ENCODE measurements around the gene MAP3K15. TPM values are rescaled to one million over a fixed set of nuclear protein-coding genes. Genes with fewer than 3 reads are reported as not detected.
"Not testable (repeated sequence)": the region's sequence is repeated elsewhere in the genome, so short reads cannot be mapped to it uniquely, and the experiment has no call there.

The MAP3K15 gene
- total RNA-seq, 1 donor from 2014 or later, result 1.4 TPM

DNA sequence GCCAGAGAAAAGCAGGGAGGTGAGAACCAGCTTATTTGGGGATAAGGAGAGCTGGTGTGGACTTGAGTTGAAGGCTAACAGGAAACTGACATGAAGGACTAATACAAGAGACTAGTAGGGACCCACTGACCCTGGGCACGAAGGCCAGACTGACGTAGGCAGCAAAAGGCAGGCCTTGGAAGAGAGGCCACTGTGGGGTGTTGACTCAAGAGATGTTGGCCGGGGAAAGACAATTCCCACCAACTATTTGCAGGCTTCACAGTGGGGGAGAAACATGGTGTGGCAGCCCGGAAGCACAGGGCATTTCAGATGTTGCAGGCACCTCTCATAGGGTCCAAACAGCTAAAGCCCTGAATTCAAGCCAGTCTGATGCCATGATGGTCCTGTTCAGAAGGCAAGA is 24.4 kb upstream of the MAP3K15 start:
- DNase-seq, result no peak

DNA sequence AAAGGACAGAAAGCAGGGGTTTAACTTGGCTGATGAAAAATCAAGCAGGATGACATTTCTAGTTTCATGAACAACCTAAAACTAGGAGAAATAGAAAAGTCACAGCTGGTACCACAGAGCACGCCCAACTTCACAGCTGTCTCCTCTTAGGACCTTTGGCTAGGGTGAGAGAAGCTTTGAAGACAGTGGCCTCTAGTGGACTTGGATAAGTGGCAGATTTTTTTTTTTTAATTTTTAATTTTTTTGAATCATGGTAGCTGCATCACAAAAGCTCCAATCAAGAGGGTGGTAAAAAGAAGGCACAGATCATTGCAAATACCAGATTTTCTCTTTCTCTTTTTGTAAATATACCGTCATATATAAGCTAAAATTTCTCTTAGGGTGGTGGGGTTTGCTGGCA is 20.2 kb upstream of the MAP3K15 start:
- DNase-seq, result no peak

DNA sequence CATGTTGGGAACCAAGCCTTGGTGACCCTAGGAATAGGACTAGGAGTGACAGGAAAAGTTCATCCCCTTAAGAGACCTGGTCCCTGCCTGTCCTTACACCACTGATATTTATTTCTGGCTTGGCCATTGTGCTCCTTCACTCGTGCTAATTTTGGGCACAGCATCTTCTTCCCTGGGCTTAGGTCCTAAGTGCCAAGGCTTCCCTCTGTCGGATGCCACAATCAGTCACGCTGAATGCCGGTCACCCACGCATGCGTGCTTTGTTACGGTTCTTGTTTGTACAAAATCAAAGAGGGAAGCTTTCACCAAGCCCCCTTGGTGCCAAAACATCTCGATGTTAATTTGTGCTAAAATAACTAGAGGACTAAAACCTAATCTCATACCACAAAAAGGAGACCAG is 17.4 kb upstream of the MAP3K15 start:
- DNase-seq, result no peak

DNA sequence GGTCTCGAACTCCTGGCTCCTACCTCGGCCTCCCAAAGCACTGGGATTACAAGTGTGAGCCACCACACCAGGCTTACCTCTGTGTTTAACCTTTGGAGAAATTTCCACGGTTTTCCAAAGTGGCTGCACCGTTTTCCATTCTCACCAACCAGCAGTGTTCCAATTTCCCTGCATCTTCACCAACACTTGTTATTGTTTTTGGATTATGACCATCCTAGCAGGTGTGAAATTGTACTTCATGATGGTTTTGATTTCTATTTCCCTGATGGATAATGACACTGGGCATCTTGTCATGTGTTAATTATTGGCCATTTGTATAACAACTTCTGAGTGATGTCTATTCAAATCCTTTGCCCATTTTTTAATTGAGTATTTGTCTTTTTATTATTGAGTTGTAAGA is 2.7 kb upstream of the MAP3K15 start:
- DNase-seq, result no peak

DNA sequence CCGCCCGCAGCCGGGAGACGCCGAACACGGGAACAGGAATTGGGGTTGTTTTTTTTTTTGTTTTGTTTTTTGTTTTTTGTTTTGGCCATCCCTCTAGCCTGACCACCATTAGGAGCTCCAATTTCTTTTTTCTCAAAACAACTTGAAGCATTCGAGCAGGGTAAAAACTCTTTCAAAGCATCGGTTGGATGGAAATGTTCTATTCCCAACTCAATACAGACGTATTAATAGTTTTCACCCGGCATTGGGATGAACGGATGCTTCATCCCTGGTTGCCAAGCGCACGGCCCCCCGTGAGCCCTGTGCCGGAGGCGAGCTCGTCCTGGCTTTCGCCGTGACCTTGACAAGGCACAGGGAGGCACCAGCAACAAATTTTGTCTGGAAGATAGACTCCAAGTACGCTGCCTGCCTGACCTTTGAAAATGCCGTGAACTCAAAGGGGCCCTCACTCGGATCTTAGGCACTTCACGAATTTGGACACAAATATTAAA is 352 bp upstream of the MAP3K15 start:
- DNase-seq, result no peak

DNA sequence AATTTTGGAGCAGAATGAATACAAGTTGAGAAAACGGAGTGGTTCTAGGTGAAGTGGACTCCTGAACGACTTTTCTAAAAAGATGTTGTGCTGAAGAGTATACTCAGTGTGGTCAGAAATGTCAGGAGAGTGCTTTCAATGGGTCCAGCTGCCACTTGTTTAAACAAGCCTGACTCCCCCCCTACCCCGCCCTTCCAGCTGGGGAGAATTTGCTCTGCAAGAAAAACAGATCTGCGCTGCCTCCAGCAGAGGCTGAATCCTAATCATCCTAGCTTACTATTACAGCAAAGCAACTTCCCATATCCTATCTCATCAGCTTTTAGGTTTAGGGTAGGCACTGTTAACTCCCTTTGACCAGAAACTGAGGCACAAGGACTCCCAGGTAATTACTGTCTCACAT is 1.9 kb downstream of the MAP3K15 start:
- no peak for DNase-seq

DNA sequence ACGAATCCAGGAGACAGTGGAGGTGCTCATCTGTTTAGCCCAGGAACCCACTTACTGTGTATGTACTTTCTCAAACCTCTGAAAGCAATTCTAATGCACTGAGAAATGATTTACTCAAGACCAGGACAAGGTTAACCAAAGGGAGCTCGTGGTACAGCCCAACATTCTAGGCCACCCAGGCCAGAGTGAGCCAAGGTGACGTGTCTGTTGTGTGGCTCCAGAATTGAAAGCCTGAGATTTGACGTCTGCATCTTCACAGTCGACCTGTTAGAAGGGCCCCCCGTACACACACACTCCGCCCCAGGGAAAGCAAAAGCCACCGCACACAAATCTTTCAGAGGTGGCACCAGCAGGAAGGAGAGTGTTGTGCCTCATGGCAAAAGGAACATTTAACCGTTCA is 2.3 kb downstream of the MAP3K15 start:
- DNase-seq, result no peak

DNA sequence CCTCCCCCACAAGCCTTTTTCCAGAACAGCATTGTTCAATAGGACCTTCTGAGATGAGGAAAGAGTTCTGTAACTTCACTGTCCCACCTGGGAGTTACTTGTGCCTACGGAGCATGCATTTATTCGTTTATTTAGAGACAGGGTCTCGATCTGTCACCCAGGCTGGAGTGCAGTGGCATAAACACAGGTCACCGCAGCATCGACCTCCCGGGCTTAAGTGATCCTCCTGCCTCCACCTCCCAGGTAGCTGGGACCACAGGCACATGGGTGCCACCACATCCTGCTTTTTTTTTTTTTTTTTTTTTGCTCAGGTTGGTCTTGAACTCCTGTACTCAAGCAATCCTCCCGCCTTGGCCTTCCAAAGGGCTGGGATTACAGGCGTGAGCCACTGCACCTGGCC is 2.9 kb downstream of the MAP3K15 start:
- DNase-seq, result no peak

DNA sequence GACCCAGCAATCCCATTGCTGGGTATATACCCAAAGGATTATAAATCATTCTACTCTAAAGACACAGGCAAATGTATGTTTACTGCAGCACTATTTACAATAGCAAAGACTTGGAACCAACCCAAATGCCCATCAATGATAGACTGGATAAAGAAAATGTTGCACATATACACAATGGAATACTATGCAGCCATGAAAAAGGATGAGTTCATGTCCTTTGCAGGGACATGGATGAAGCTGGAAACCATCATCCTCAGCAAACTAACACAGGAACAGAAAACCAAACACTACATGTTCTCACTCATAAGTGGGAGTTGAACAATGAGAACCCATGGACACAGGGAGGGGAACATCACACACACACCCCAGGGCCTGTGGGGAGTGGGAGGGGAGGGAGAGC is 3.5 kb downstream of the MAP3K15 start:
- DNase-seq, result not testable (repeated sequence)

DNA sequence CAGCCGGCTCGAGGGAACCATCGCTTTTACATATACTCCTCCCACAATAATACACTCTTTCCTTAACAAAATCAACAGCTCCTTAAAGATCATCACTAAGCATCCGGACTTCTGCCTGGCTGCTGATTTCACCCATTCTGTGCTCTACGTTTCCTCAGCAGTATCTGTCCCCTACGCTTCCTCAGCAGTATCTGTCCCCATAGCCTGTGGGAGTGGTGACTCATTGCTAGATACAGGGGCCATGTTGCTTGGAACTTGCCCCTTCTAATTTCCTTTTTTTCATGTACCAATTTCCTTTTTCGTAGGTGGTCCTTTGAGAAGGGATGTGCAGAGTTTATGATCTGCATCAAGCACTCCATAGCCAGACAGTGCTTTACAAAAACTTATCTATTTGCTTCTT is 18.6 kb downstream of the MAP3K15 start:
- DNase-seq, result no peak

DNA sequence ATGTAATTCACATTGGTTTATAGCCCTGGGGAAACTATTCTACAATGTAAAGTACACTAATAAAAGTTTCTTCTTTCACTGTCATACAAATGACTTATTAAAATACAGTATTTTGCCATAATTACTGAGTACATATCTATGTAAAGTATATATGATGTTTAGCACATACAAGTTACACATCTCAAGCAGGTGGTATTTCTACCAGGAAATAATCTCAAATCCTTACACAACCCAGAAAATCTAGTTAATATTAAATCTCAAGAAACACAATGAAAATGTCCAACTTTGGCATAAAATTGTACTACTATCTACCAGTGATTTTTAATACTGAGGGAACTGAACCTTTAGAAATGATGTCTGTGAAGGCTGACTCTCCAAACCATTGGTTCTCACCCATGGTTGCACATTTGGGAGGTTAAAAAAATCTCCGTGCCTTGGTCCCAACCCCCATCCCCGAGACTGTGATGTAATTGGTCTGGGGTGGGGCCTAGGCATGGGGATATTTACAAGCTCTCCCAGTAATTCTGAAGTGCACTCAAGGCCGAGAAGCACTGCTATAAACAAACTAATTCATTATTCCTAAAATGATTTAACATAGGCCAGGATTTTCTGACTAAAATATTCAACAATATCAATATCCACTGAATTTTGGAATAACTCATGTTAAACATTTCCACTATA is 27.6 kb downstream of the MAP3K15 start:
- no peak for DNase-seq

DNA sequence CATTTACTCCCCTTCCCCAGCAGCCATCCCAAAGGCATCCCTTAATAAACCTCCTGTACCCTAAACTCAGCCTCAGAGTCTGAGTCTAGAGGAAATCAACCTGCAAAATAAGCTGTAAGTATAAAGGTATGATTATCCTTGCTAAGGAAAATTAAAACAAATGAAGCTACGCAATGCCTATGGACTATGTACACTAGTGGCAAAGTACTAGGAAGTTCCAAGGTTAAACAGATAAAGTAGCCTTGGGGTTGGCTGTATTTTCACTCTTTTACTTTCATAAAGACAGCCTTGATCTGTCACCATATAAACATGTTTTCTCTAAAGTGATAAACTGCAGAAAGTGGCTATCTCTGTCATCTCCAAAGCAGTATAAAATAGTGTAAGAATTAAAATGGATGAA is 35.9 kb downstream of the MAP3K15 start:
- DNase-seq, result no peak

DNA sequence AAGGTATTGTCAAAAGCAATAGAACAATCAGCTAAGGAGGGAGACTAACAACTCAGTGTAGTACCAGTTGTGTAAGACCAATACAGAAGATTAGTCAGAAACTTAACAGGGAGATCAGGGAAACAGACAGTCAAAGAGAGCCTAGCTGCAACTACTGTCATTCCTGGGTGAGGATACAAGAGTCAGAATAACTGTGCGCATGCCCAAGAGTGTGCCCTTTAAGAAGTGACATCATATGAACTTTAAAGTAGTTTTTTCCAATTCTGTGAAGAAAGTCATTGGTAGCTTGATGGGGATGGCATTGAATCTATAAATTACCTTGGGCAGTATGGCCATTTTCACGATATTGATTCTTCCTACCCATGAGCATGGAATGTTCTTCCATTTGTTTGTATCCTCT is 46.9 kb downstream of the MAP3K15 start:
- not testable (repeated sequence) for DNase-seq

DNA sequence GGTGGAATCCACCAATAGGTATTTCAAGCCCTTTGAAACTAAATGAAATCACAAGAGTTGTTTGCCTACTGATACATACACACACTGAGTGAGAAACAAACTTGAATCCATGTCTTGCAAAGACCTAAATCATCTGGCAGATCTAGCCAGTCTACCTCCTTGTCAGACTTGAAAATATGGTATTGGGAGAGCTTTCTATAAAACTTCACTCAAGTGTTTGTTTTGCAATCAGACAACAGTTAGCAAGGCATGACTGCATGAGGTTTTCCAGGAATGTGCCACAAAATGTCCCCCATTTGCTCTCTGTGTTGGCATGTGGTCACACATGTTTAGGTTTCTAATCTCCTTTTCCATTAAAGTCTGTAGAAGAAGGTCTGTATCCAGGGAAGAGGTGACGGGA is 52.4 kb downstream of the MAP3K15 start:
- DNase-seq, result no peak

DNA sequence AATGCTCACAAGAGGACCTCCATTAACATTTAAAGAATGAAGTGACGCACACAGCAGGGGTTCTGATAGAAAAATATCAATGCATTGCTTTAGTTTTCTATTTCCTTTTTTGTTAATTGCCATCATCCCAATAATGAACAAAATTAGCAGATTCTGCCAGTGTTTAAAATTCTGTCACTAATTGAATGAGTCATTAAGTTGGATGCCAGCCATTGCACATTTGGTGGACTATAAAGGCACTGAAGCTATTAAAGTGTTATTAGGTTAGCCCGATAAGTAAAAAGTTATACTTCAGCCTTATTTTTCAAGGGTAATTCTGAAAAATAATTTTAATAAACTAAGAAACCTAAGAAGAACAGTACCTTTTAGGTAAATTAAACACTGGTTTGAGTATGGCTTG is 53.1 kb downstream of the MAP3K15 start:
- DNase-seq, result no peak

DNA sequence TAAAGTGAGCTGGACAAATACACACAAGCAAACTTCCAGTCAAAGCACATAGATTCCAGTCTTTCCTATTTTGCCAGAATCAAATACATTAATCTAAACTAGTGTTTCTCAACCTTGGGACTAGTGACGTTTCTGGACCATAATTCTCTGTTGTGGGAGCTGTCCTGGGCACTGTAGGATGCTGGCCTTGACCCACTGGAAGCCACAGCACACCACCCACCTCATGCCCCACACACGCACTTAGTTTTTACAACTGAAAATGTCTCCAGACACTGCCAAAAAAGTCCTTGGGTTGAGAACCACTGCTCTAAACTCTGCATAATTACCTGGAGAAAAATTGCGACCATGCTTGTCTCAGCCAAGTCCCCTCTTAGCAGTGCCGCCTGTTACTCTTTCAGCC is 57.6 kb downstream of the MAP3K15 start:
- no peak for DNase-seq

DNA sequence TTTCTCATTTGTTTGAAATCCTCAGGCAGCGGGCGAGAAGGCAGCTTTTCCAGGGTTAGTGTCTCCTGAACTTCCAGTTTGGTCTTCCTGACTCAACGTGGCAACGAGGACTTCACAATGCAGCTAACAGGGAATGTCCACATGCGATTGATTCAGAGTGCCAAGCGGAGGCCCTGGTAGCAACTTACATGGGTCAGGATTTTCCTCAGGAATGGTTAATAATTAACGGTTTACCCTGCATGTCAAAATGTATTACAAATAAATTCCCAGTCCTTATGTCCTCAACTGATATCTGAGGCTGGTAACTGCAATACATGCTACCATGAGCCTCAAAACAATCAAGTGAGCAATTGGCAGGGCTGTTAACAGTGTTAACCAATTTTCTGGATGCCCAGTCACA is 67.2 kb downstream of the MAP3K15 start:
- DNase-seq, result no peak

DNA sequence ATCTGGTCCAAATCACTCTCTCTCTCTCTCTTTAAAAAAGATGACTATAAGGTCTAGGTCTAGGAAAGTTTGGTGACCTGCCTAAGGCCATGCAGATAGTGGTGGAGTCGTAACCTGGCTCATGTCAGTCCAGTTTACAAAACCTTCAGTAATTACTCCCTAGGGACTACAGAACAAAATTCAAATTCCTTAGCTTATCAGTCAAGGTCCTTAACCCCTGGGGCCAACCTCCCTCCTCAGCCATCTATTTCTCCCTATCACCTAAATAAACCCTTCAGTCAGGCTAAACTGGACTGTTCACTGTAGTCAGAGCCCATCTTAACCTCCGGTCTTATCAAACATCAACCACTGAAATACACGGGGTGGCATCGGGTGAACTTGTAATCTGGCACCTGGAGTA is 68.9 kb downstream of the MAP3K15 start:
- no peak for DNase-seq

DNA sequence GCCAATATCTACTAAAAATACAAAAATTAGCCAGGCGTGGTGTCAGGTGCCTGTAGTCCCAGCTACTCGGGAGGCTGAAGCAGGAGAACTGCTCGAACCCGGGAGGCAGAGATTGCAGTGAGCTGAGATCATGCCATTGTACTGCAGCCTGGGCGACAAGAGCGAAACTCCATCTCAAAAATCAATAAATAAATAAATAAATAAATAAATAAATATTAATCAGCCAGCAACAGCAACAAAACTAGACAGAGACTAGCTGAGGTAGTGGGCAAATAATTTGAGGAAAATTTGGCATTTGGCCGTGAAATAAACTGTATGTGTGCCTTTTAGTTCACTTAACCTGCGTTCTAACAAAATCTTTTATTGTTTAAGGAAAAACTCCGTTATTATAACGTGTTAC is 69.5 kb downstream of the MAP3K15 start:
- not testable (repeated sequence) for DNase-seq

DNA sequence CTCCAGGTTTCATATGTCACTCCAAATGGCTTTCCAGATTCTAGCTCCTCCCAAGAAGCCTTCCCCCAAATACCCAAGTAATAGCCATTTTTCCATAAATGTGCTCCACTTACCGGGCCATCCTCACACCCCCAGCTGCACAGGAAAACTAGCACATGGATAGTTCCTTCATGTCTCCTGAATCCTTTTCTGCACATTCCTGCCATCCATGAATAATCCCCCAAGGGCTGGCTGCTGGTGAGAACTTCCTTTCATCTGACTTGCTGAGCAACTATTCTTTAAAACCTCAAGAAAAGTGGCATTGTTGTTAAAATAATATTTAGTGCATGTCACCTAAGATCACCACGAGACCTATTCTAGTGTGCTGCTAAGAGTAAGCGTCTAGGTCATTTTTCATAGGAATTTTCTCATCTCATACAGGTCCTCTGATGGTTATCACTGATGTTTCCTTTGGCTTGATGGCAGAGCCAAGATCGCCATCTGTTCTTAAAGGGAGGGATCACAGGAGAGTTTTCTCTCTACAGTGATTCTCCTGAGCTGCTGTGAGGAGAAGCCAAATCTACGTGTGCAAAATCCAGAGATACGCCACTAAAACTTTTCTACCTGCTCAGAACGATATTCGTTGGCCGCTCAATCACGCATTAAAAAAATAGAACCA is 71.3 kb downstream of the MAP3K15 start:
- no peak for DNase-seq

DNA sequence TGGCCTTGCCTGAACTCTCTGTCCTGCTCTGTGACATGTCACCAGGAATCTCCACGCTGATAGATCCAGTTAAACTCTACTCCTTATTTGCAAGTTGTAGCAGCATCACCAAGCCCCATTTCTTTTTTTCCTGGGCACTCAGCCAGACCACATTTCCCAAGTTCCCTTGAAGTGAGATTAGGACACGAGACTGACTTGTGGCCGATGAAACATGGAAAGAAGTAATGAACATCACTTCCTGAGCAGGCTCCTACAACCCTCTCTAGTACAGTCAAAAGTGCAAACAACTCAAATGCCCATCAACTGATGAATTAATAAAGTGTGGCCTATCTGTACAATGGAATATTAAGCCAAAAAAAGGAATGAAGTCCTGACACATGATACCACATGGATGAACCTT is 74.6 kb downstream of the MAP3K15 start:
- DNase-seq, result no peak

DNA sequence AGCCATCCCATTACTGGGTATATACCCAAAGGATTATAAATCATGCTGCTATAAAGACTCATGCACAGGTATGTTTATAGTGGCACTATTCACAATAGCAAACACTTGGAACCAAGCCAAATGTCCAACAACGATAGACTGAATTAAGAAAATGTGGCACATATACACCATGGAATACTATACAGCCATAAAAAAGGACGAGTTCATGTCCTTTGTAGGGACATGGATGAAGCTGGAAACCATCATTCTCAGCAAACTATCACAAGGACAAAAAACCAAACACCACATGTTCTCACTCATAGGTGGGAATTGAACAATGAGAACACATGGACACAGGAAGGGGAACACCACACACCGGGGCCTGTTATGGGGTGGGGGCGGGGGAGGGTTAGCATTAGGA is 92.6 kb downstream of the MAP3K15 start:
- not testable (repeated sequence) for DNase-seq

DNA sequence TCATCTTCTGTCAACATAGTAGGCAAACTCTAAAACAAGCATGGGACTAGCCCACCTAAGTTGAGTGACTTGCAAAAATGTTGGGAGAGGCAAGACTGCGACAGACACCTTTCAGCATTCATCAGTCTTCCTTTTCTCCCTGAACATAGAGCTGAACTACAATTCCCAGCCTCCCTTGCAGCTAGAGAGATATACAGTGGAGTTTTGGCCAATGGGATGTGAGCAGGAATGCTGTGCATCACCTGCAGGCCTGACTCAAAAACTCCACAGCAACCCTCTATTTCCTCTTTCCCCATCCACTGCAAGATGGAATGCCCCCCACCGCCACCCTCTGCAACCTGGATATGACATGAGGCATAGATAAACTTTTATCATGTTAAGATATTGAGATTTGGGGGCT is 105.0 kb downstream of the MAP3K15 start:
- no peak for DNase-seq

DNA sequence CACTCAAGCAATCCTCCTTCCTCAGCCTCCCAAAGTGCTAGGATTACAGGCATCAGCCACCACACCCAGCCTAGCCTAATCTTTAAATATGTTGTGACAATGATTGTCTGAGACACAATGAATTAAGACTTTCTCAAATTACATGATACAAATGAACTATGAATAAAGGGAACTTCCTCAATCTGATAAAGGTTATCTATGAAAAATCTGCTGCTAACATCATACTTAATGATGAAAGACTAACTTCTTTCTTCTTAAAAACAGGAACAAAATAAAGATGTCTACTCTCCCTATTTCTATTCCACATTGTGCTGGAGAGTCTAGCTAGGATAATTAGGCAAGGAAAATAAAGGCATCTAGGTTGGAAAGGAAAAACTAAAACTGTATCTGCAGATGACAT is 111.6 kb downstream of the MAP3K15 start:
- DNase-seq, result no peak
